Inflammatory macrophage treated with lipopolysaccharide for 4 hours (primary cell): ENCODE measurements around the gene SFT2D3.
A peak's percentile ranks its signal among the peaks of the same experiment; 100 is the strongest.

Experiments
- DNase-seq: peaks from one replicate; pipeline ENCODE4 v3.0.0-alpha.2; 2020

SFT2D3 gene

DNA sequence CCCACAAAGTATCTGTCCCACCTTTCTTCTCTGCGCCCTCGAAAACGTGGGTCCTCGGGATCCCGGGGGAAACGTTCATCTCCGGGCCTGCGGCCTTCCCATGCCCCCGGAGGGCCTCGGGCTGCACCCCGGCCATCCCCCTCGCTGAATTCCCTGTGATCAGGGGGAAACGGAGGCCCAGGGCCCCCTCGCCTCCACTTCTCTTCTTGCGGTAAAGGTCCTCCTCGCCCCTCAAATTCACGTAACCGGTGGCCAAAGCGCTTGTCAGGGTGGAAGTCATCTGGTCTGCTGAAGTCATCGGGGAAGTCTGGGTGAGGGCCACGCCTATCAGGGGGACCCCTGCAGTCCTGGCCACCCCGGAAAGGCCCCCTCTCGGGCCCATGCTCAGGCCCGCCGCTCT, 12.3 kb downstream of the SFT2D3 start:
- DNase-seq = no peak

DNA sequence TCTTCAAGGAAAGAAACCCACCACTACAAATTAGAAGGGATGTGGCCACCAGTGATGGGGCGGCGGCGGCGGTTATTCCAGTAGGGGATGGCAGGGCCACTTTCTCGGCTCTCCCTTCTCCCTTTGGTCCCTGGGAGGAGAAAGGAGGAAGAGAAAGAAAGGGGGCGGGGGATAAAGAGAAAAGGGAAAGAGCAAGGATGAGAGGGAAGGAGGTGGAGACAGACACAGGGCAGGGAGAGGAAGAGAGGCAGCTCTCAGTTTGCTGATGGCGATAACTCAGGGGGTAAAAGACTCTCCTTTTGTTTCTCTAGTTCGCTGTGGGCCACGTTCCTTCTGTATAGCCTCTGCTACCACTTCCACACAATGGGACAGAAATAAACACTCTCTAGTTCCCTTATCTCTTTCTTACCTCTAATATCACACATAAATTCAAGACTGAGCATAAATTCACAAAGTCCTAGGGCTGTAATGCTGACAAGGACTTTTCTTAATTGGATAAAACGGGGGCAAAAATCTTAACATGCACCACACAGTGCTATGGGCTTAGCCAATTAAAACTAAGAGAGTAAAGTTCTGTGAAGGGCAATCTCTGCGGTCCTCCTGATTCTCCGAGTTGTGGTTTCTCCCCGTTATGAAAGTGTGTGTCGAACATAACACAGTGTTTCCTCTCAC, 14.6 kb downstream of the SFT2D3 start:
- DNase-seq = no peak

DNA sequence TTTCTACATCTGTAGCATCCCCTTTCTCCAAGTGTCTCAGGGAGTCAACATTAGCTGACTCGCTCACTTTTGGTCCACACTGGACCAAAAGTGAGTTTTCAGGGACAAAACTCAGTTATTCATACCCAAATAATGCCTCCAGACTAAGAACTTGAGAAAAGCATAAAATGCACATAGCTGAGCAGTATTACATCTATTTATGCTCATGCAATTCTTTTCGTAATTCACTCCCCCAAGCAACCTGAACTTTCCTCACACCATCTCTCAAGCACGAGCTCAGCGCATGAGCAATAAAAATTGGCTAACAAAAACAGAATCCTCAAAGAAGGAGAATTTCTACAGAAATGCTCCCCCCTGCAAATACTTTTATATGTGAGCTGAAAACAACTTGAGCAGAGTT, 17.0 kb downstream of the SFT2D3 start:
- DNase-seq = no peak

DNA sequence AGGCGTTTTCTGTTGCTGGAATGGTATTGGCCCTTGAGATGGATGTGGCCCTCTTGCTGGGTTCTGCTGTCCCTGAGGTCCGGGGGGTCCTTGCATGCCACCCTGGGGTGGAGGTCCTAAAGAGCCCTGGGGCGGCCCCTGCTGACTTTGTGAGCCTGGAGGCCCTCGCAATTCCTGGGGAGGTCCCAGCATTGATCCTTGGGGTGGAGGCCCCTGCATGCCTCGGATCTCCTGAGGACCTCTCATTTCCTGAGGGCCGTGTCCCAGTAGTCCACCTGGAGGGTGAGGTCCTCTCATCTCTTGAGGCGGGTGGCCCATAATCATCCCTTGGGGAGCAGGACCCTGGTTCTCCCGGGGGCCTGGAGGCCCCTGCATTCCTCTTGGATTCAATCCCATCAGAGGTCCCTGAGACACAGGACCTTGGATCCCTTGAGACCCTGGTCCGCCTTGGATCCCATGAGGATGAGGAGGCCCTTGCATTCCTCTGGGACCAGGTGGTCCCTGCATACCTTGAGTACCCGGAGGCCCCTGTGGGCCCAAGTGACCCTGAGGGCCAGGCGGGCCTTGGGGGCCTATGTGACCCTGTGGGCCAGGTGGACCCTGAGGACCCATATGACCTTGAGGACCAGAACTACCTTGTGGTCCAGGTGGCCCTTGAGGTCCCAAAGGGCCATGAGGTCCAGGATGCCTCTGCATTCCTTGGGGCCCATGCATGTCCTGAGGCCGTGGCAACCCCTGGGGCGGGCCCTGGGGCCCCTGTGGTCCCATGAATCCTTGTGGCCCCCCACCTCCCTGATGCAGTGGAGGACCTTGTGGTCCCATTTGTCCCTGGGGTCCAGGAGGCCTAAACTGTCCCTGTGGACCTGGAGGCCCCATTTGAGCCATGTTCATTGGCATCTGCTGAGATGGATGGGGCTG, 18.3 kb downstream of the SFT2D3 start:
- DNase-seq = no peak

DNA sequence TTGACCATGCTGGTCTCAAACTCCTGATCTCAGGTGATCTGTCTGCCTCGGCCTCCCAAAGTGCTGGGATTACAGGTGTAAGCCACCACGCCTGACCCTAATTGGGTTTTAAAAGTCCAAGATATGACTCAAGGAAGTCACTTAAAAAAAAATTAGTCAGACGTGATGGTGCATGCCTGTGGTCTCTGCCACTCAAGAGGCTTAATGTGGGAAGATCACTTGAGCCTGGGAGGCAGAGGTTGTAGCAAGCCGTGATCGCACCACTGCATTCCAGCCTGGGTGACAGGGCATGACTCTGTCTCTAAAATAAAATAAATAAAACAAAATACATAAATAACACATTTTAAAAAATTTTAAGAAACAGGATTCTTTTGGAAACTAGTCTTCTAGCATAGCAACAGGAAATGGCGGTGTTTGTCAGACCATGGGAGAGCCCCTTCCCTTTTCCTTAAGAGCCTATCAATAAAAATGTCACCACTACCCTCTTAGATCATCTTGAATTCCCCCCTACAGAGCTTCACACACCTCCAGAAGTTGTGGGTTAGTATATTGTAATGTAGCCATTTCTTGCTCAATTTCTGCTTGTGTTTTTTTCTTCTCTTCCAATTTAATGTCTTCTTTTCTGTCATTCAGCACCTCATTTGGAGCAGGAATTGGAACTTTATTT, 20.1 kb downstream of the SFT2D3 start:
- DNase-seq = no peak

DNA sequence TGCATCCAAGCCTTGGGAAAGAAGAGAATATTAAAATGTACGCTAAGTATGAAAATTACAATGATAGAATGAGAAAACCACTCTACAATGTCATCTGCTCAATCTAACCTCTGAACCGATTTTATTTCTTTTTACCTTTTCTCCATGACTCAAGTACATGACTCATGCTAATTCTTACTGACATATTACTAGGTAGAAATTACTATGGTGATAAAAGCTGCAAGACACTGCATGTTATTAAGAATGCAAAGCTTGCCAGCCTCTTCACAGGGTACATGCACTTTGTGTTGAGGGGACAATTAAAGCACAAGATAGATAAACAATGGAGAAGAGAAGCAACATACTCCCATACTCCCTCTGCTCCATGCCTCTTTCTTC, 20.7 kb downstream of the SFT2D3 start:
- no peak for DNase-seq

DNA sequence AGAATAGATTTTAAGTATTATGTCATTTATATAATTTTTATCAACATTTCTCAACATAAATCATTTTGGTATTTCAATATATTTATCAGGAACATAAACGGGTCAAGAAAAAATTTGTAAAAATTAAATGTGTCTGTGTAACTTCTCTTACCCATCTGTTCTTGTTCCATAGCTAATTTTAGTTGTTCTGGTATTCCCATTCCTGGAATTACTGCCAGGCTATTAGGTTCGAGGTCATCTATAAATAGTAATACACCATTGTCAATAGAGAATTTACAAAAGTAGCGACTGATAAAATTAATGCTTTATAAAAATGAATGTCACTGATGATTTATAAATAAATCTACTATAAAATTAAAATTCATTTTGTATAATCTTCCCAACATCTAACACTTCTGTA, 21.5 kb downstream of the SFT2D3 start:
- no peak for DNase-seq

DNA sequence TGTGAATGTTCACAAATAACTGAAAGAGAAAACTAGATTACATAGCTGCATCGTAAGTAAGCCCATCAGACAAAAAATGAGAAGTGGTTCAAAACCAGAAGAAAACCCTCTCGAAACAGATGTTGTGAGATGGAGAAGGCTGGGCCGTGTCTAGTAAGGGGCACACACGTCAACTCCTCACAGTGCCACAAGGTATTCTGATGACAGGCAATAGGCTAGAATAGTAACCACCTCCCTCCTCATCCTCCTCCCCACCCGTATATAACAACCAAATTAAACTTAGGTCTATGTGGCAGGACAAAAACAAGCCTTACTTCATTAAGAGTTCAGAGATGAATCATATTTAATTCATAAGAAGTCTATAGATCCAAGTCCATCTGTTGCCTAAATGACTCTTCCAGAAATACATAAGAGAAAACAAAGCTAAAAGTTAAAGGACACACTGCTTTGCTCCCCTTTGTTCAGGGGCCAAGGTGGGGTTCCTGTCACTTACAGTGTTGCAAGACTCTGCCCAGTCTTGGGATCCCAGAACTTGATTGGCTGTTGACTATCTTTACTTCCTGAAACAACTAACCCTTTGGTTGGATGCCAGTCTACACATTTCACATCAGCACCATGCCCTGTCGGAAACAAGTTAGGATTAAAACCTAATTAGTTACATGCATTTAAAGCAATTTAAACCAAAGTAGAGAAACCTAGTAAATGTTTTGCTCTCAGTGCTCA, 25.0 kb downstream of the SFT2D3 start:
- DNase-seq = no peak

DNA sequence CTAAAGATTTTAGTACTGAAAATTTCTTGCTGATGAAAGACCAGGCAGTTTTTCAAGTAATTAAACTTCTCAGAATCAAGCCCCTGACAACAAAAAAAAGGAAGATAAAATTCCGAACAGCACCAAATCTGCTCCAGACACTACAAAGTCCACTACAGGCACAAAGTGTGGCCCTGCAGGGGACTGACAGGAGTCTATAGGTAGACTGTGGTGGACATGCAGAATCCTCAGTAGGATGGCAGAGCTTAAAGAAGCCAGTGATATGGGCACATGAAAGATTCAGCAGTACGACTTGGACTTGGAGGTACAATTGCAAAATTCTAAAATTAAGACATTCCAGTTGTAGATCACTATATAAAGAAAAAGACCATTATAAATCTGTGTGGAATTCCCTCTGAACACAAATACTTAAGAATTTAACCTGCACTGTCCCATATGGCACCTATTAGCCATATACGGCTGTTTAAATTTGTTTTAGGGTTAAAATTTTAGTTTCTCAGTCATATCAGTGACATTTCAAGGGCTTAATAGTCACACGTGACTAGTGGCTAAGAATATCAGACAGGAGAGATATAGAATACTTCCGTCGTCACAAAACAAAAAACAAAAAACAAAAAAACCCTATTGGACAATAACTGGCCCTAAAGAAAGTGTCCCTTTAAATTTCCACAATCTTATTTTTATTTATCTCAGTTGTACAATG, 32.0 kb downstream of the SFT2D3 start:
- no peak for DNase-seq

DNA sequence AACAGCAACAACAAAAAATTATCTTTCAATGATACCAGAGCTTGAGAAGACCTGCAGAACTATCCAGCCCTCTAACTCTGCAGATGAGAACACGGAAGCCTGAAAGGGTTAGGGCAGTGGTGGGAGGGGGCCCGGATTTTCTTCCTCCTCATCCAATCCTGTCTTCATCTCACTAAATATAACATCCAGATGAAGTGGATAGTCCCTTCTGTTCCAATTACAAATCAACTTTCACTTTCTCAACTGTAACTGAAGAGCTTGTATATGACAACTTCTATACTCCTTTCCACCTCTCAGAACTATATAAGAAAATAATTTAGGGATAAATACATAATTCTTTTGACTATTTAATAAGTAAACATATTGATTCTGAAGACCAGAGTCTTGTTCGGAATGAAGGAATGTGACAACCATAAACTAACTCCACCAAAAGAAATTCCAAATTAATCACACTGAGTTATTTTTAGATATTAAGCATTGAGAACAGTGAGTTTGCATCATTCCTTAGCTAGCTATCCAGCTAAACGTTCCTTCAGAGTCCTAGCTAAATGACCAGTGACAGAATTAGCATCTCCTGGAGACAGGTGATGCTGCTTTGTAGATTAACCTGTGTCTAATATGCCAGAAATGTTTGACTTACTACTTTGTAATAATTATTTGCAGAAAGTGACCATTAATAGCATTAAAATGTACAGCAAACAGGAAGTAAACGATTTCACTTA, 32.7 kb downstream of the SFT2D3 start:
- no peak for DNase-seq

DNA sequence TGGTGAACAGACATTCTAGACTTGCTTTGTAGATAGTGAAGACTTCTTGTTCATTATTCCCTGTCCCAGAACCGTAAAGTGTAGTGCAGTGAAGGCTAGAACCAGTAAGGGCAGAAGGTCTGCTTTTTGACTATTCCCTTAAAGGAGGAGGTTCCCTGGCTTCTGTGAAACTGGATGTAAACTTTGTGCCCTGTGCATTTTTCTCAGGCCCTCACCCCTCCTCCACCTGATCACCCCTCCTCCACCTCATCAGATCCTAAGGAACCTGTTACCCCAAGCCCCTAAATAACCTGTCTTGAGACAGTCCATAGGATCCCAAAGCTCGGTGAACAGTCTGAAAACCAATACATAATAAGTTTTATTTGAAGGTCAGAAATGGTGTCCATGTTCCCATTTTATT, 33.7 kb downstream of the SFT2D3 start:
- no peak for DNase-seq

DNA sequence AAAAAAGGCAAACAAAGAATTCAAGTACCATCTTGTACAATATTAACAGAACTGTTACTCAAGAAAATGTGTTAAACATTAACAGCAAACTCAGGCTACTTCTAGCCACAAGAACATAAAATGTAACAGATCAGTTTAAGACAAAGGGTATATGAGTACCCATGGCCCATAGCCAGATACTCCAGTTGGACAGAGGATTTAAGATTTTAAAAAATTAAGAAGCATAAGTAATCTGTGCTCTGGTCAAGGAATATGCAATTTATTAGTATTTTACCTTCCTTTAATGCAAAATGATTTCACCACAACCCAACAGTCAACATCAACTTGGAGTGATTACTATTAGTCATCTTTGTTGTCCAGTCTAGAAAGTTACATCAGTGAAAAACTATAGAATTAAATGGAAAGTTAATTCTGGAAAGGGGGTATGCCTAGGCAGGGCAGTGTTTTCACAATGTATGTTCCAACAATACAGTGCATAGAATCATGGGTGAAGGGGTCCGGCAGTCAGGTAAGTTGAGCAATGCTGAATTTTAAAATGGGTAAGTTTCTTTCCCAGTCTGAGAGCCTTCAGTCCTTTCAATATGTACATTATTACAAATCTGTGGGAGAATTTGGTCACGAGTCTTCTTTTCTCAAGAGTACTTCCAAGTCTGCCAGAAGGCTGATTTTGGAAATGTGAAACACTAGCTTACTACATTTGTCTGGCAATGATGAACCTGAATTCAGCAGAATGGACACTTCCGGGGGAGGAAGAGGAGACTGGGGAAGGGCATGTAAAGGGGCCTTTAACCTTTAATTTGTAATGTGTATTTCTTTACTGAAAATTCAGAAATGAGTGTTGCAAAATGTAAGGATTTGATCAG, 34.5 kb downstream of the SFT2D3 start:
- no peak for DNase-seq

DNA sequence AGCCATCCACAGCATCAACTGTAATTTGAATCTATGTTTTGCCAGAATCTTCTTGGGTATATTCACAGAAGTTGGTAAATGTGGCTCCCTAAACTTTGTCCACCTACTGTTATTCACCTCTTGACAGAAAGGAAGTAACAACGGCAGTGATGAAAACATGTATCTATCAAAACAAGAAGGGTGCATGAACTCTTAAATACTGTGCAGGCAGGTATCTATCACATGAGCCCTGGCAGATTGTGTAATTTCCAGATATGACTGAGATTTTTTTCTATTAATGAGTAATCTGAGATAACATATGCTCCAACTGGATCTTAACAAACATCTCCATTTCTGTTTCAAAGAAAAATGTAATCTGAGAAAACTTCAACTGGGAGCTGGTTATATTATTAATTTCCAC, 36.6 kb downstream of the SFT2D3 start:
- no peak for DNase-seq

DNA sequence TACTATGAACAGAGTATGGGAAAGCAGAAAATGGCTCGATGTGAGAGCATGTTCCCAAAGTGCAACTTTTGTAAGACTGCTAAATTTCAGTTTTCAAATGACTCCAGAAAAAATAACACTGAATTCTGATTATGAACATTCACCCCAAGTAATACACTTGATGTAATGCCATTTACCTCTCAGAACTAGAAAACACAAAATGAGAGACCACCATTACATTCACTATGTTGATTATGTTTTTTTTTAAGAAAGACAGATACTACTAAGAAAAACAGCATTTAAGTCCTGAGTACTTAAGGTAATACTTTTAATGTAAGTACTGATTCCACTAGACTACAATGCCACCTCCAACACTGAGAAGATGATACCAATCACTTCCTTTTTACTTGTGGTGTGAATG, 38.5 kb downstream of the SFT2D3 start:
- no peak for DNase-seq

DNA sequence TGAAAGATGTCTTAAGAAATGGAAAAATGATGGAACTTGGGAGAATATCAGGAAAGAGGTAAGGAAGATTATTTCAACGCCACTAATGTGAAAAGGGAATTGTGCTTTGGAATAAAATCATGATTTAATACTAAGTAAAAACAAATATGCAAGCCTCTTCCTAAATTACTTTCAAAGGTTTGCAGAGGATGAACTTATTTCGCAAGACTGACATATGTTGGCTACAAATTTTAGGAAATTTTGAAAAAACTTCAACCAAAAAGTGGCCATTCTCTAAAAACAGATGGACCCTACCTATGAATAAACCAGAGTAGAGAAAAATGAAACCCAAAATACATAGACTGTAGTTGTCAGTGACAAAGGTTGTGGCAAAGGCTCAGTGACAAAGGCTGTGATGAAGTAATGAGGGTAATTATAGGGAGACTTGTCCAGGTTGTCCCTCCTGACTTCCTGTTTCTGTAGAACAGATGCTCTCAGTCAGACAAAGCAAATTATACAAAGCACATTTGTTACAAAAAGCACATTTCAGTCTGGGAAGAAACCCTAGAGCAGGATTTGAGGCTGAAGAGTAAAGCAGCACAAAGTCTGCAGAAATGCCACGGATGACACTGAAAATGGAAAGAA, 39.5 kb downstream of the SFT2D3 start:
- DNase-seq = no peak

DNA sequence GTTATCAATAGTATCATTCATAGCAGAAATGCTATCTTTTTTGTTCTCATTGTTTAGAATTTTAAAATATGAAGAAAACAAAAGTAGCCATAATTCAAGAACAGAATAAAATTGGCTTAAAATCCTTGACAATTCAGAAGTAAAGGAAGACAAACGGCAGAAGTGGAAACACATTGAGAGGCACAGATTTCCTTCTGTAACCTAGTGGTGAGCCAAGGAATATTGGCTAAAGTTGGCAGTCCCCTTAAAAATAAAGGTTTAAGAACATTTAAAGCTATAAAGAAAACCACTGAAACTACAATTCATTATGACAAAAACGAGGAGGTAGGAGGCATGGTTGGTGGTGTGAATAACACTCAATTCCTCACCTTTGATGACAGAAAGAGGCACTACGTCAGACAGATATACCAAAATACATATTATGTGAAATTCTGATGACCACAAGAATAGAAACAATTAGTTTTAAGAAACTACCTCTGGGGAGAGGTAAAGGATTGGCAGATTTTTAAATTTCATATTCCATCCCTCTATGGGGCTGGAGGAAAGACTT, 42.3 kb downstream of the SFT2D3 start:
- no peak for DNase-seq

DNA sequence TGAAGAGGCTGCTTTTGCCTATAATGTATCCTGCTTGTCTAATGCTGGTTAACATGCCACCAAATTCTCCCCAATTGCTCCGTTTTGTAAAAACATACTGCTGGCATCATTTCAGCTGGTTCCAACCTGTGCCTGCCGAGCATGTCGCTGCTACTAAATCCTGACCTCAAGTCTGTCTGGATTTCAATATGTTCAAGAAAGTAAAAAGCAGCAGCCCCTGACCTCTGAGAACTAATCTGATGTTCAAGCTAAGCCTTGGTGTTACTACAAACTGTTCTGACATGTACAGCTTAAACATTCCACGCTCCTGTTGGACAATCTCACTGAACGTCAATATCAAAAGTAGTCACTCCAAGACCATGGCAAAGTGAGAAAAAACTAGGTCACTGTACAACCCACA, 46.3 kb downstream of the SFT2D3 start:
- DNase-seq = no peak

DNA sequence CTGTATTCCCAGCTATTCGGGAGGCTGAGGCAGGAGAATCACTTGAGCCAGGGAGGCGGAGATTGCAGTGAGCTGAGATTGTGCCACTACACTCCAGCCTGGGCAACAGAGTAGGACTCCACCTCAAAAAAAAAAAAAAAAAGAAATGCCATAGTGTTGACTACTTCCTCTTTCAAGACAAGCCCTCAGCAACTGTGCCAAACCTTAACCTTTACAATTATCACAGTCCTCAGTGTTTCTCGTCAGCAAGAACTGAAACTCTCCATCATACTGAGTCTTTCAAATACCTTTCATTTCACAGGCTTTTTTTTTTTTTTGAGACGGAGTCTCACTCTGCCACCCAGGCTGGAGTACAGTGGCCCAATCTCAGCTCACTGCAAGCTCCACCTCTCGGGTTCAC, 48.2 kb downstream of the SFT2D3 start:
- DNase-seq = peak; percentile 57

DNA sequence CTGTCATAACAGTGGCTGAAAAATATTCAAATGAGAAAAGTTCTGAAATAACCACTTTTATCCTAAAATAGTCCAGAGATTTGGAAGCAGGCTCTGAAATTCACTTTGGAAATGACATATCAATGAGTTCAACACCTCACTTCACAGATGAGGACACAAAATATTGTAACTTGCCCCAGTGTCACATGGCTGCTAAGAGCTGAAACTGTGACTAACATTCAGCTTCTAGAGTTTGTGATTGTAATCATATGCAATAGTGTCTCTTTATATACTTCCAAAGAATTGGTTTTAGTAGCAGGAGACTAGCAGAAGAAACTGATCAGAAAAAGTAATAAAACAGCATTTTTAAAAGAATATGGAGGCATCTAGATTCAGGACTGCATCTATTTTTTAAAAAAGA, 52.1 kb downstream of the SFT2D3 start:
- no peak for DNase-seq

DNA sequence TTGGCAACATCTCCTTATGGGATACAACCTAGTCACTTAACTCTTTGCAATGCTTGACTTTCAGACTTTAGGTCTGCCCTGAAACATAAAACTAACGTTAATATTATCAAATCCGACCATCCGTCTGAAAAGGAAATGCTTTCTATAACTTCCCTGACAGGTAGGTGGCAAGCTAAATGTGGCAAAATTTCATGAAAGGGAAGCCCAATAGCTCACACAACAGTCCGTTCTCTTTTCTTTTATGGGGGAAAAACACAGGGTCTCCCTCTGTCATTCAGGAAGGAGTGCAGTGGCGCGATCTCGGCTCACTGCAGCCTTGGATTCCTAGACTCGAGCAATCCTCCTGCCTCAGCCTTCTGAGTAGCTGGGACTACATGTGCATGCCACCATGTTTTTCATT, 52.9 kb downstream of the SFT2D3 start:
- DNase-seq = no peak
